Hepatocyte (in vitro differentiated cells): ENCODE results near the gene MFRP. TPM values are rescaled to one million over a fixed set of nuclear protein-coding genes. Genes with fewer than 3 reads are reported as not detected.
A peak's percentile ranks its signal among the peaks of the same experiment; 100 is the strongest.

ENCODE experiments used
- DNase-seq: peaks from one replicate; pipeline ENCODE4 v3.0.0-alpha.2; 2016; ENCODE audit warnings: low spot score
- H2AFZ ChIP-seq: fragments of 200-600 bp; sonication (generic); 2 replicates; pipeline ENCODE4 v1.6.0; 2016; ENCODE audit warnings: antibody characterized with exemption, mild to moderate bottlenecking
- H3K27ac ChIP-seq: fragments of 200-600 bp; sonication (generic); 2 replicates; pipeline ENCODE4 v1.5.1; 2016; ENCODE audit warnings: mild to moderate bottlenecking
- H3K27me3 ChIP-seq: fragments of 200-600 bp; sonication (generic); 2 replicates; pipeline ENCODE4 v1.6.1; 2016
- H3K36me3 ChIP-seq: fragments of 200-600 bp; sonication (generic); replicated peaks from 2 replicates; pipeline ENCODE4 v1.5.1; 2016; ENCODE audit warnings: low read depth; ENCODE audit not compliant: insufficient read depth
- H3K4me1 ChIP-seq: fragments of 200-600 bp; sonication (generic); 2 replicates; pipeline ENCODE4 v1.5.1; 2016; ENCODE audit warnings: mild to moderate bottlenecking, moderate library complexity; ENCODE audit not compliant: insufficient read depth
- H3K4me2 ChIP-seq: fragments of 200-600 bp; sonication (generic); 2 replicates; pipeline ENCODE4 v1.6.0; 2016
- H3K4me3 ChIP-seq: fragments of 200-600 bp; sonication (generic); 2 replicates; pipeline ENCODE4 v1.5.1; 2016; ENCODE audit warnings: mild to moderate bottlenecking
- H3K79me2 ChIP-seq: fragments of 200-600 bp; sonication (generic); 2 replicates; pipeline ENCODE4 v1.6.0; 2017; ENCODE audit warnings: mild to moderate bottlenecking
- H3K9me2 ChIP-seq: fragments of 200-600 bp; sonication (generic); replicated peaks from 2 replicates; pipeline ENCODE4 v1.6.0; 2017; ENCODE audit warnings: mild to moderate bottlenecking; ENCODE audit not compliant: insufficient read depth
- H3K9me3 ChIP-seq: fragments of 200-600 bp; sonication (generic); 2 replicates; pipeline ENCODE4 v1.5.1; 2016; ENCODE audit warnings: low read depth, mild to moderate bottlenecking
- H4K20me1 ChIP-seq: fragments of 200-600 bp; sonication (generic); 2 replicates; pipeline ENCODE4 v1.6.0; 2016; ENCODE audit warnings: mild to moderate bottlenecking; ENCODE audit not compliant: insufficient read depth, poor library complexity, severe bottlenecking
- EZH2 ChIP-seq: fragments of 200-600 bp; sonication (generic); IDR thresholded peaks from 2 replicates; pipeline ENCODE4 v1.6.1; 2016; ENCODE audit warnings: antibody characterized with exemption, mild to moderate bottlenecking, borderline replicate concordance
- EZH2phosphoT487 ChIP-seq: fragments of 200-600 bp; sonication (generic); IDR thresholded peaks from one replicate; pipeline ENCODE4 v1.6.1; 2018; ENCODE audit warnings: antibody characterized with exemption, mild to moderate bottlenecking, low read depth, moderate library complexity; ENCODE audit not compliant: unreplicated experiment, severe bottlenecking
- WGBS: methylation state at CpG from one replicate; pipeline ENCODE4 v1.1.6; 2016; ENCODE audit warnings: low lambda C conversion rate; ENCODE audit errors: missing lambda C conversion rate; 5-methylcytosine and 5-hydroxymethylcytosine counted together
- polyA plus RNA-seq: library from polyadenylated mRNA; unstranded; fragments of >200 nt; fragmentation: Nextera tagmentation; extraction: Ambion mirVana; gene quantifications from 2 replicates; pipeline ENCODE4 v1.2.1, GENCODE V29; 2016
- total RNA-seq: library from RNA; depleted of rRNA; stranded (reverse); fragments of >200 nt; gene quantifications from 2 replicates; pipeline ENCODE4 v1.2.3, GENCODE V29; 2014
- TF ChIP-seq, protein P1 (sequence below): fragments of 200-600 bp; sonication (generic); IDR thresholded peaks from 2 replicates; pipeline ENCODE4 v1.5.1; 2016; ENCODE audit warnings: antibody characterized with exemption, mild to moderate bottlenecking; ENCODE audit not compliant: poor library complexity

Gene MFRP
- total and polyA plus RNA-seq, 2 experiments from 2014 or later, result not detected

DNA sequence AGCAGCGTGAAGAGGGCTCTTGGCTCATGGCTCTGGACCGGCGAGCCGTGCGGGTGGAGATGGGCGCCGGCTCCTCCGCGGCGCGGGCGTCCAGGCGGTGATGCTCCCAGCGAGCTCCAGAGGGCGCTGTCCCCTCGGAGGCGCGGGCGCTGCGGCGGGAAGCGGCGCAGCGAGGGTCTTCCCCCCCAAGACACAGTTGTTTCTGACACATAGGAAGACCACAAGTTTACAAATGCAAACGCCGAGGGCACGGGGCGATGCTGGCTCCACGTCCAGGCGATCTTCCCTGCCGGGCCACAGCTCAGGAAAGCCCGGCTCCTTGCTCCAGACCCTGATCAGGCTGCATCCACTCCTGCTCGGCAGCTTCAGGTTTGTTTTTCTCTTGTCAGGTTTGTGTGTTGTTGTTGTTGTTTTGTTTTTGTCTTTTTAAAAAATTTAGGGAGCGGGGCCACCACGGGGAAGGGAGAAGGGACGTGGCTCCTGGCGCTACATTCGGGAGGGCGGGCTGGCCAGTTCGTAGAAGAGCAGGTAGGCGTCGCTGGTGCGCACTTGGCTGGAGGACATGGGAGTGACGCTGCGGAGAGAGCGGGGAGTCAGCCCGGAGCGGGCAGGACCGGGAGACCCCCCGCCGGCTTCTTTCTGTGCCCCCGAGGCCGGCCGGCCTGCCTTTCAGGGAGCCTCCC lies 10.0 kb upstream of the MFRP start:
- Histone ChIP-seq H2AFZ (peak overlapping the region; percentile 83), H3K9me2 (no peaks in the 10 kb centered on the region), H3K4me1 (peaks cover 13% of the 10 kb centered on the region), H3K9me3 (no peaks in the 10 kb centered on the region), H4K20me1 (no peaks in the 10 kb centered on the region), H3K4me3 (peak overlapping the region; percentile 62), H3K36me3 (no peaks in the 10 kb centered on the region), H3K27me3 (no peaks in the 10 kb centered on the region), H3K27ac (peak overlapping the region; percentile 54), H3K79me2 (no peaks in the 10 kb centered on the region), H3K4me2 (peak overlapping the region; percentile 95)
- TF ChIP-seq EZH2phosphoT487 (no peak), EZH2 (no peak)
- TF ChIP-seq, protein P1, sequence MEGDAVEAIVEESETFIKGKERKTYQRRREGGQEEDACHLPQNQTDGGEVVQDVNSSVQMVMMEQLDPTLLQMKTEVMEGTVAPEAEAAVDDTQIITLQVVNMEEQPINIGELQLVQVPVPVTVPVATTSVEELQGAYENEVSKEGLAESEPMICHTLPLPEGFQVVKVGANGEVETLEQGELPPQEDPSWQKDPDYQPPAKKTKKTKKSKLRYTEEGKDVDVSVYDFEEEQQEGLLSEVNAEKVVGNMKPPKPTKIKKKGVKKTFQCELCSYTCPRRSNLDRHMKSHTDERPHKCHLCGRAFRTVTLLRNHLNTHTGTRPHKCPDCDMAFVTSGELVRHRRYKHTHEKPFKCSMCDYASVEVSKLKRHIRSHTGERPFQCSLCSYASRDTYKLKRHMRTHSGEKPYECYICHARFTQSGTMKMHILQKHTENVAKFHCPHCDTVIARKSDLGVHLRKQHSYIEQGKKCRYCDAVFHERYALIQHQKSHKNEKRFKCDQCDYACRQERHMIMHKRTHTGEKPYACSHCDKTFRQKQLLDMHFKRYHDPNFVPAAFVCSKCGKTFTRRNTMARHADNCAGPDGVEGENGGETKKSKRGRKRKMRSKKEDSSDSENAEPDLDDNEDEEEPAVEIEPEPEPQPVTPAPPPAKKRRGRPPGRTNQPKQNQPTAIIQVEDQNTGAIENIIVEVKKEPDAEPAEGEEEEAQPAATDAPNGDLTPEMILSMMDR, result peak; percentile 84
- DNase-seq, result peak; percentile 93
- WGBS, result 2% methylated on average over 54 of the region's 54 CpGs

DNA sequence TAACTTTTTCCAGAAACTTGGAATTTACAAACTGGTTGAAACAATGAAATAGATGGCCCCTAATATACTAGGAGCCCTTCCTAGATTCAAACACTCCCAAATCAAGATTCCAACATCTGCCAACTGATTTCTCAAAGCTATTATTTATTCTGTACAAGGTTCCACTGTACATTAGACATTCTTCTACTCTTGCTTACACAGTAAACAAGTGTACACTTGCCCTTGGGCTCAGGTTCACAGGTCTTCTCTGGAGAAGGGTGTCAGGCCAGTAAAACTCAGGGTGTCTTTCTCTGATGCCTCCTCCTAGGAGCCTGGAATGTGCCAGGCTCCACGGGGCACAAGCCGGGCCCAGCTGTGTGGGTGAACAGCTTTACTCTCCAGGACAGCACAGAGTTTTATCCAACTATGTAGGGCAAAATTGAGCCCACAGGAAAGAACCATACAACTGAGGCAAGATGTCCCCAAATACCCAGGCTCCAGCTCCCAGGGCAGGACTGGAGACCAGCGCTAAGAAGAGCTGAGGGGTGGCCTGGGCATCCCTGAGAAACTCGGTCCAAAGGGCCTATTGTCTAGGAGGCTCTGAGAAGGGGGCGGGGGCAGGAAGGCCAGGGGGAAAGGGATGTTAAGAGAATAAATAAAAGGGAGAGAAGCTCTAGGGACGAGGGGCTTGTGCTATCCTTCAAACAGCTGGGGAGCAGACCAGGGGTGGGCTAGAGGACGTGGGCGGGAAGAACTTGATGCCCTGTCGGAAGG lies 8.8 kb upstream of the MFRP start:
- Histone ChIP-seq H3K27me3 (no peaks in the 10 kb centered on the region), H4K20me1 (no peaks in the 10 kb centered on the region), H3K4me3 (no peak overlapping the region), H3K27ac (no peak overlapping the region), H3K9me2 (no peaks in the 10 kb centered on the region), H3K36me3 (no peaks in the 10 kb centered on the region), H3K9me3 (no peaks in the 10 kb centered on the region), H2AFZ (no peak overlapping the region), H3K4me1 (peaks cover 7% of the 10 kb centered on the region), H3K79me2 (no peaks in the 10 kb centered on the region), H3K4me2 (no peak overlapping the region)
- WGBS, result 83% methylated on average over 7 of the region's 9 CpGs
- TF ChIP-seq EZH2phosphoT487 (no peak), EZH2 (no peak)
- TF ChIP-seq, protein P1, result no peak
- no peak for DNase-seq

DNA sequence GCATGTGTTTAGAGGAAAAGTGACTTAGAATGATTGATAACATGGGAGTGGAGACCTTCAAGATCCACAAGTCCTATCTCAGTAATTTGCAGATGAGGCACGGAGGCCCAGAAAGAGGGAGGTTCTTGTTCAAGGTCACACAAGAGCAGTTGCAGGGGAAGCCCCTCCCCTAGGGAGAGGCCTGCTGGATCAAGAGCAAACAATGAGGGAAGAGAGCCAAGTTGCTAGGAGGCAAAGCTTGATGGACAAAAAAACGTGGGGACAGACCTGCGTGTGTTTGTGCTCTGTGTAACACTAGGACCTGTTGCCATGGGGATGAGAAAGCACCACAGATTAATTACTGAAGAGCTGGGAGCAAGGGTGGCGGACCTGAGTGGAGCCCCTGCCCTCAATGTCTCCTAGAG lies 6.4 kb upstream of the MFRP start:
- Histone ChIP-seq H3K4me3 (no peak overlapping the region), H4K20me1 (no peaks in the 10 kb centered on the region), H3K79me2 (no peaks in the 10 kb centered on the region), H3K9me2 (no peaks in the 10 kb centered on the region), H3K4me1 (peaks cover 7% of the 10 kb centered on the region), H3K27me3 (no peaks in the 10 kb centered on the region), H3K27ac (peak overlapping the region; percentile 42), H3K4me2 (no peak overlapping the region), H3K9me3 (no peaks in the 10 kb centered on the region), H2AFZ (no peak overlapping the region), H3K36me3 (no peaks in the 10 kb centered on the region)
- peak; percentile 81 for DNase-seq
- whole genome bisulfite sequencing, result 24% methylated on average over 4 of the region's 4 CpGs
- TF ChIP-seq, protein P1, result no peak
- TF ChIP-seq EZH2phosphoT487, result no peak
- TF ChIP-seq EZH2, result no peak
